Measurements from ENCODE around the gene TRIM17. TPM values are rescaled to one million over a fixed set of nuclear protein-coding genes. Genes with fewer than 3 reads are reported as not detected.

TRIM17 gene
- total and polyA plus RNA-seq, 2 experiments from 2014 or later, result 0.86 to 1.1 TPM

- H3K27me3 ChIP-seq (ENCODE audit: insufficient read depth), result no peaks in the 10 kb centered on the region
- no peak overlapping the region for H3K27ac ChIP-seq (ENCODE audit: low read depth)
- no peak overlapping the region for H3K4me3 ChIP-seq
- H3K36me3 ChIP-seq (ENCODE audit: insufficient read depth), result no peaks in the 10 kb centered on the region; the same call in 1 of the 2 replicates
- H3K4me1 ChIP-seq (ENCODE audit: insufficient read depth), result no peaks in the 10 kb centered on the region
- H3K36me3 Mint-ChIP-seq (ENCODE audit: low read depth), result peaks cover 23% of the 10 kb centered on the region
- no peak for TF ChIP-seq STAT1 (IDR thresholded peaks at IDR 0.05; ENCODE audit: unreplicated experiment)
- no peaks in the 10 kb centered on the region for H3K4me1 Mint-ChIP-seq
- no peaks in the 10 kb centered on the region for H3K9me3 Mint-ChIP-seq
- H3K9me2 ChIP-seq (ENCODE audit: insufficient read depth), result no peaks in the 10 kb centered on the region
- no peak overlapping the region for H3K4me3 Mint-ChIP-seq
- peaks cover 9% of the 10 kb centered on the region for H3K27me3 Mint-ChIP-seq (ENCODE audit: insufficient read depth, low read depth, poor library complexity)
- ATAC-seq (no peak), DNase-seq (ENCODE audit: low spot score) (no peak)
- H3K27ac Mint-ChIP-seq, result no peak overlapping the region
- no peaks in the 10 kb centered on the region; the same call in 1 of the 2 replicates for H4K20me1 ChIP-seq (replicated peaks; ENCODE audit: insufficient read depth)
- H3K4me2 ChIP-seq, result no peak overlapping the region
- H3F3A ChIP-seq (replicated peaks; ENCODE audit: low read depth), result no peaks in the 10 kb centered on the region
- H3K79me2 ChIP-seq (replicated peaks; ENCODE audit: insufficient read depth), result no peaks in the 10 kb centered on the region
- H2AFZ ChIP-seq, result no peak overlapping the region
Measured at GRCh38 chr1:228392111-228392936, 24.3 kb downstream of the TRIM17 start.

DNA sequence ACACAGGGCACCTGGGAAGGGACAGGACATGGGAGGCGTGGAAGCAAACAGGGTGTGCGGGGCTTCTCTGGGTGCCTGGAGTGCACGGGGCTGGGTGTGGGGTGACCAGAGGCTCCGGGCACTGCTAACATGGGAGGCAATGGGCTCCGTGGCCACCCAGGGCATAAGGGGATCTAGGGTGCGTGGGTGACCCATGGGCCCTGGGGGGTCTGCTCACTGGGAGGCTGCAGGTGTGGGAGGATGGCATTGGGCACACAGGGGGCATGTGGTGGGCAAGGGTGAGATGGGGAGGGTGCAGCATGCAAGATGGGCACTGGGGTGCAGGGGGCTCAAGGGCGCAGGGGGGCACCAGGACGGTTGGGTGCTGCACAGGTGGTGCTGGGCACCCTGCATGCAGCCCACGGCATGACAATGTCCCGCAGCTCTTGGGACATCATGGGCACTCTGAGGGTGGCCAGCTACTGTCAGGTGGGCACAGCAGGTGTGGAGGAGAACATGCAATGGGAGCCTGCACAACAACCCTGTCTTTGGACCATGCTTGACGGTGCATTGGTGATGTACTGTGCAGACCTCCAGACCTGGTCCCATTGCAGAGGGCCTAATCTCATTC lies 25.1 kb downstream of the TRIM17 start:
- Histone ChIP-seq H3K4me3 (no peak overlapping the region), H3K27me3 (ENCODE audit: insufficient read depth) (no peaks in the 10 kb centered on the region), H2AFZ (no peak overlapping the region), H4K20me1 (replicated peaks; ENCODE audit: insufficient read depth) (no peaks in the 10 kb centered on the region; the same call in 1 of the 2 replicates), H3K4me2 (no peak overlapping the region), H3K4me1 (ENCODE audit: insufficient read depth) (no peaks in the 10 kb centered on the region), H3K9me2 (ENCODE audit: insufficient read depth) (no peaks in the 10 kb centered on the region), H3K79me2 (replicated peaks; ENCODE audit: insufficient read depth) (no peaks in the 10 kb centered on the region), H3K36me3 (ENCODE audit: insufficient read depth) (no peaks in the 10 kb centered on the region; the same call in 1 of the 2 replicates), H3F3A (replicated peaks; ENCODE audit: low read depth) (no peaks in the 10 kb centered on the region), H3K27ac (ENCODE audit: low read depth) (no peak overlapping the region)
- Mint-ChIP-seq H3K4me1 (no peaks in the 10 kb centered on the region), H3K36me3 (ENCODE audit: low read depth) (peaks cover 21% of the 10 kb centered on the region), H3K4me3 (no peak overlapping the region), H3K27me3 (ENCODE audit: insufficient read depth, low read depth, poor library complexity) (peaks cover 9% of the 10 kb centered on the region), H3K27ac (no peak overlapping the region), H3K9me3 (no peaks in the 10 kb centered on the region)
- DNase-seq (ENCODE audit: low spot score) (no peak), ATAC-seq (peak; percentile 20; the same call in 1 of the 3 replicates)
- TF ChIP-seq EZH2 (IDR thresholded peaks at IDR 0.05; ENCODE audit: low read depth, unreplicated experiment) (no peak), ZNF331 (CRISPR knock-in tag; IDR thresholded peaks at IDR 0.05; ENCODE audit: low read depth) (no peak), NANOG (IDR thresholded peaks at IDR 0.05; ENCODE audit: borderline replicate concordance) (no peak), CTCF (conservative IDR thresholded peaks at IDR 0.05; ENCODE audit: low read depth in 2 of 2) (no peak), JUNB (IDR thresholded peaks at IDR 0.05; ENCODE audit: unreplicated experiment) (no peak), CREB1 (CRISPR knock-in tag; IDR thresholded peaks at IDR 0.05; ENCODE audit: low read depth) (no peak)
- TF ChIP-seq, protein P1, sequence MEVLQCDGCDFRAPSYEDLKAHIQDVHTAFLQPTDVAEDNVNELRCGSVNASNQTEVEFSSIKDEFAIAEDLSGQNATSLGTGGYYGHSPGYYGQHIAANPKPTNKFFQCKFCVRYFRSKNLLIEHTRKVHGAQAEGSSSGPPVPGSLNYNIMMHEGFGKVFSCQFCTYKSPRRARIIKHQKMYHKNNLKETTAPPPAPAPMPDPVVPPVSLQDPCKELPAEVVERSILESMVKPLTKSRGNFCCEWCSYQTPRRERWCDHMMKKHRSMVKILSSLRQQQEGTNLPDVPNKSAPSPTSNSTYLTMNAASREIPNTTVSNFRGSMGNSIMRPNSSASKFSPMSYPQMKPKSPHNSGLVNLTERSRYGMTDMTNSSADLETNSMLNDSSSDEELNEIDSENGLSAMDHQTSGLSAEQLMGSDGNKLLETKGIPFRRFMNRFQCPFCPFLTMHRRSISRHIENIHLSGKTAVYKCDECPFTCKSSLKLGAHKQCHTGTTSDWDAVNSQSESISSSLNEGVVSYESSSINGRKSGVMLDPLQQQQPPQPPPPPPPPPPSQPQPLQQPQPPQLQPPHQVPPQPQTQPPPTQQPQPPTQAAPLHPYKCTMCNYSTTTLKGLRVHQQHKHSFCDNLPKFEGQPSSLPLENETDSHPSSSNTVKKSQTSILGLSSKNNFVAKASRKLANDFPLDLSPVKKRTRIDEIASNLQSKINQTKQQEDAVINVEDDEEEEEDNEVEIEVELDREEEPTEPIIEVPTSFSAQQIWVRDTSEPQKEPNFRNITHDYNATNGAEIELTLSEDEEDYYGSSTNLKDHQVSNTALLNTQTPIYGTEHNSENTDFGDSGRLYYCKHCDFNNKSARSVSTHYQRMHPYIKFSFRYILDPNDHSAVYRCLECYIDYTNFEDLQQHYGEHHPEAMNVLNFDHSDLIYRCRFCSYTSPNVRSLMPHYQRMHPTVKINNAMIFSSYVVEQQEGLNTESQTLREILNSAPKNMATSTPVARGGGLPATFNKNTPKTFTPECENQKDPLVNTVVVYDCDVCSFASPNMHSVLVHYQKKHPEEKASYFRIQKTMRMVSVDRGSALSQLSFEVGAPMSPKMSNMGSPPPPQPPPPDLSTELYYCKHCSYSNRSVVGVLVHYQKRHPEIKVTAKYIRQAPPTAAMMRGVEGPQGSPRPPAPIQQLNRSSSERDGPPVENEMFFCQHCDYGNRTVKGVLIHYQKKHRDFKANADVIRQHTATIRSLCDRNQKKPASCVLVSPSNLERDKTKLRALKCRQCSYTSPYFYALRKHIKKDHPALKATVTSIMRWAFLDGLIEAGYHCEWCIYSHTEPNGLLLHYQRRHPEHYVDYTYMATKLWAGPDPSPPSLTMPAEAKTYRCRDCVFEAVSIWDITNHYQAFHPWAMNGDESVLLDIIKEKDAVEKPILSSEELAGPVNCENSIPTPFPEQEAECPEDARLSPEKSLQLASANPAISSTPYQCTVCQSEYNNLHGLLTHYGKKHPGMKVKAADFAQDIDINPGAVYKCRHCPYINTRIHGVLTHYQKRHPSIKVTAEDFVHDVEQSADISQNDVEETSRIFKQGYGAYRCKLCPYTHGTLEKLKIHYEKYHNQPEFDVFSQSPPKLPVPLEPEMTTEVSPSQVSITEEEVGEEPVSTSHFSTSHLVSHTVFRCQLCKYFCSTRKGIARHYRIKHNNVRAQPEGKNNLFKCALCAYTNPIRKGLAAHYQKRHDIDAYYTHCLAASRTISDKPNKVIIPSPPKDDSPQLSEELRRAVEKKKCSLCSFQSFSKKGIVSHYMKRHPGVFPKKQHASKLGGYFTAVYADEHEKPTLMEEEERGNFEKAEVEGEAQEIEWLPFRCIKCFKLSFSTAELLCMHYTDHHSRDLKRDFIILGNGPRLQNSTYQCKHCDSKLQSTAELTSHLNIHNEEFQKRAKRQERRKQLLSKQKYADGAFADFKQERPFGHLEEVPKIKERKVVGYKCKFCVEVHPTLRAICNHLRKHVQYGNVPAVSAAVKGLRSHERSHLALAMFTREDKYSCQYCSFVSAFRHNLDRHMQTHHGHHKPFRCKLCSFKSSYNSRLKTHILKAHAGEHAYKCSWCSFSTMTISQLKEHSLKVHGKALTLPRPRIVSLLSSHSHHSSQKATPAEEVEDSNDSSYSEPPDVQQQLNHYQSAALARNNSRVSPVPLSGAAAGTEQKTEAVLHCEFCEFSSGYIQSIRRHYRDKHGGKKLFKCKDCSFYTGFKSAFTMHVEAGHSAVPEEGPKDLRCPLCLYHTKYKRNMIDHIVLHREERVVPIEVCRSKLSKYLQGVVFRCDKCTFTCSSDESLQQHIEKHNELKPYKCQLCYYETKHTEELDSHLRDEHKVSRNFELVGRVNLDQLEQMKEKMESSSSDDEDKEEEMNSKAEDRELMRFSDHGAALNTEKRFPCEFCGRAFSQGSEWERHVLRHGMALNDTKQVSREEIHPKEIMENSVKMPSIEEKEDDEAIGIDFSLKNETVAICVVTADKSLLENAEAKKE (CRISPR knock-in tag; IDR thresholded peaks at IDR 0.05), result no peak
